WTC11 (cell line): ENCODE data around the gene CLEC3B. TPM values are rescaled to one million over a fixed set of nuclear protein-coding genes. Genes with fewer than 3 reads are reported as not detected.

Experiments used
- ATAC-seq: fragments of 200-7000 bp; cut with Tn5 transposase; 2 replicates; pipeline ENCODE4 v1.10.0; 2021; ENCODE audit warnings: mild to moderate bottlenecking, moderate library complexity
- CTCF ChIA-PET: fragments of 300-600 bp; sonication (Branson Sonifier 250); formaldehyde crosslinking; loops from one replicate; lab custom pipeline; 2021; ENCODE audit warnings: antibody characterized with exemption; lab: Charles Lee
- POLR2A ChIA-PET: fragments of 350-600 bp; sonication (Branson Sonifier 250); formaldehyde crosslinking; loops from one replicate; lab custom pipeline; 2021; ENCODE audit warnings: antibody characterized with exemption; lab: Charles Lee
- DNase-seq: peaks from one replicate; pipeline ENCODE4 v3.0.0; 2021; ENCODE audit warnings: low spot score
- H3K27ac Mint-ChIP-seq: 2 replicates; pipeline ENCODE4 v1.8.0; 2021; ENCODE audit warnings: mixed read lengths
- H3K27me3 Mint-ChIP-seq: 2 replicates; pipeline ENCODE4 v1.8.0; 2021; ENCODE audit warnings: low read depth, mild to moderate bottlenecking, moderate library complexity, mixed read lengths
- H3K36me3 Mint-ChIP-seq: 2 replicates; pipeline ENCODE4 v1.8.0; 2021; ENCODE audit warnings: mixed read lengths
- H3K4me1 Mint-ChIP-seq: 2 replicates; pipeline ENCODE4 v1.8.0; 2022; ENCODE audit warnings: mixed read lengths
- H3K4me3 Mint-ChIP-seq: 2 replicates; pipeline ENCODE4 v1.8.0; 2021; ENCODE audit warnings: mild to moderate bottlenecking, moderate library complexity, mixed read lengths
- H3K9me3 Mint-ChIP-seq: 2 replicates; pipeline ENCODE4 v1.8.0; 2021; ENCODE audit warnings: mixed read lengths
- CBFB ChIP-seq: sonication (generic); formaldehyde crosslinking; IDR thresholded peaks from 2 replicates; pipeline ENCODE4 v1.8.1; 2022; ENCODE audit warnings: mild to moderate bottlenecking, low read depth, missing genetic modification reagents
- CREM ChIP-seq: sonication (generic); formaldehyde crosslinking; IDR thresholded peaks from 2 replicates; pipeline ENCODE4 v1.8.1; 2022; ENCODE audit warnings: mild to moderate bottlenecking, missing genetic modification reagents, moderate library complexity
- ESRRA ChIP-seq: sonication (generic); formaldehyde crosslinking; IDR thresholded peaks from 2 replicates; pipeline ENCODE4 v1.8.1; 2022; ENCODE audit warnings: mild to moderate bottlenecking, missing genetic modification reagents, borderline replicate concordance
- FOXJ3 ChIP-seq: sonication (generic); formaldehyde crosslinking; IDR thresholded peaks from 2 replicates; pipeline ENCODE4 v1.9.0; 2021; ENCODE audit warnings: missing genetic modification reagents, mild to moderate bottlenecking, borderline replicate concordance
- JUN ChIP-seq: sonication (generic); formaldehyde crosslinking; IDR thresholded peaks from 2 replicates; pipeline ENCODE4 v1.8.0; 2023; ENCODE audit warnings: mild to moderate bottlenecking, missing genetic modification reagents
- NFATC4 ChIP-seq: fragments of 250-450 bp; sonication (Bioruptor Pico); IDR thresholded peaks from 2 replicates; pipeline ENCODE4 v1.9.0; 2021; ENCODE audit warnings: mild to moderate bottlenecking
- NFYB ChIP-seq: sonication (generic); formaldehyde crosslinking; conservative IDR thresholded peaks from 2 replicates; pipeline ENCODE4 v1.8.0; 2022; ENCODE audit warnings: low read depth, missing genetic modification reagents
- OVOL2 ChIP-seq: fragments of 250-450 bp; sonication (Bioruptor Pico); IDR thresholded peaks from 2 replicates; pipeline ENCODE4 v1.9.0; 2021; ENCODE audit warnings: mild to moderate bottlenecking, borderline replicate concordance
- TEAD1 ChIP-seq: sonication (generic); formaldehyde crosslinking; IDR thresholded peaks from 2 replicates; pipeline ENCODE4 v1.8.0; 2022; ENCODE audit warnings: mild to moderate bottlenecking, missing genetic modification reagents
- total RNA-seq: library from RNA; stranded (reverse); gene quantifications from 3 replicates; pipeline ENCODE4 v1.2.3, GENCODE V29; 2021
- TF ChIP-seq, protein P1 (sequence below): fragments of 250-450 bp; sonication (Bioruptor Pico); IDR thresholded peaks from 2 replicates; pipeline ENCODE4 v1.9.0; 2021; ENCODE audit warnings: moderate library complexity, mild to moderate bottlenecking, inconsistent platforms, borderline replicate concordance
- TF ChIP-seq, protein P2 (sequence below): sonication (generic); formaldehyde crosslinking; IDR thresholded peaks from 2 replicates; pipeline ENCODE4 v1.8.0; 2023; ENCODE audit warnings: mild to moderate bottlenecking, missing genetic modification reagents
- TF ChIP-seq, protein P3 (sequence below): sonication (generic); formaldehyde crosslinking; IDR thresholded peaks from 2 replicates; pipeline ENCODE4 v1.8.0; 2023; ENCODE audit warnings: missing genetic modification reagents, mild to moderate bottlenecking, borderline replicate concordance
- TF ChIP-seq, protein P4 (sequence below): fragments of 250-450 bp; sonication (Bioruptor Pico); IDR thresholded peaks from 2 replicates; pipeline ENCODE4 v1.8.0; 2021; ENCODE audit warnings: mild to moderate bottlenecking
- TF ChIP-seq, protein P5 (sequence below): sonication (generic); formaldehyde crosslinking; IDR thresholded peaks from 2 replicates; pipeline ENCODE4 v1.8.1; 2023; ENCODE audit warnings: mild to moderate bottlenecking, missing genetic modification reagents, borderline replicate concordance
- TF ChIP-seq, protein P6 (sequence below): sonication (generic); formaldehyde crosslinking; IDR thresholded peaks from 2 replicates; pipeline ENCODE4 v1.8.0; 2022; ENCODE audit warnings: mild to moderate bottlenecking, missing genetic modification reagents

CLEC3B gene
- total RNA-seq, 1 experiment from 2014 or later, result 0.81 TPM

DNA sequence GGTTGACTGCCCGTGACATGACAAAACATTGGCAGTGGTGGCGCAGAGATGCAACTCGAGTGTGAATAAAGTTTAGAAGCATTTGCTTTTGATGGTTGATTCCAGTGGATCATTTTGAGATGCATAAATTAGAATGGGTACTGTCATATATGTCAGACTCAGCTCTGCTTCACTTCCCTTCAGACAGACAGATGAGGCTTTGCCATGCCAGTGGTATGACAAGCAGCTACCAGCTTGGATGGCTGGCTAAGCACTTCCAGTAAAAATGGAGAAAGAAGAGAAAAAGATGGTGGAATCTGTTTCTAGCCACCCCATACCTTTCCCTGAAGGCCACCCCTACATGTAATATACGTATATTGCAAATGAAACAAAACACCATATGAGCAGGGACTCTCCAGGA lies 13.5 kb upstream of the CLEC3B start (continued):
- TF ChIP-seq, protein P1, sequence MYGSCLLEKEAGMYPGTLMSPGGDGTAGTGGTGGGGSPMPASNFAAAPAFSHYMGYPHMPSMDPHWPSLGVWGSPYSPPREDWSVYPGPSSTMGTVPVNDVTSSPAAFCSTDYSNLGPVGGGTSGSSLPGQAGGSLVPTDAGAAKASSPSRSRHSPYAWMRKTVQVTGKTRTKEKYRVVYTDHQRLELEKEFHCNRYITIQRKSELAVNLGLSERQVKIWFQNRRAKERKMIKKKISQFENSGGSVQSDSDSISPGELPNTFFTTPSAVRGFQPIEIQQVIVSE (CRISPR knock-in tag), result no peak
- no peak for TF ChIP-seq CBFB (CRISPR knock-in tag)

DNA sequence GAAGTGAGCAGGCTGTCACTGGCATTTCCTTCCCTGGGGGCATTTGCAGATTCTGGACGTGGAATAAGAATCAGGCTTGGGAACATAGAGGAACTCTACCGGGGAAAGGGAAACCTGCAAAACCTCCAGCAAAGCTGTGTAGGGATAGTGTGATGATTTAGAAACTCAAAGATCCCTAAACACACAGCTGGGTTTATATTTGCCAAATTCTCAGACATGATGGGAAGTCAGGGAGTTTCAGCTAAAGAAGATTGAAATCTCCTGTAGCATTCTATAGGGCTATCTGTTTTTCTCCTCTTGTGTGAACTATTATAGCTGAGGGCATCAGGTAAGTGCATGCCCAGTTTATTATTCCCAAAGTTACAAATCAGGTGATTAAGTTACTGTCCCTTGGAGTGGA lies 9.2 kb upstream of the CLEC3B start:
- peaks cover 6% of the 10 kb centered on the region for H3K4me1 Mint-ChIP-seq
- H3K36me3 Mint-ChIP-seq, result peaks cover 21% of the 10 kb centered on the region
- no peak for DNase-seq
- H3K27ac Mint-ChIP-seq, result no peak overlapping the region; the same call in 1 of the 2 replicates
- ChIA-PET POLR2A (no interaction called here), CTCF (interaction anchor here (1.1 to 2.1 kb wide), 2 partner anchors 23 to 24 kb away, joined by 3 to 9 read pairs; no protein-coding TSS in a partner anchor)
- H3K27me3 Mint-ChIP-seq, result no peaks in the 10 kb centered on the region
- TF ChIP-seq, protein P2, sequence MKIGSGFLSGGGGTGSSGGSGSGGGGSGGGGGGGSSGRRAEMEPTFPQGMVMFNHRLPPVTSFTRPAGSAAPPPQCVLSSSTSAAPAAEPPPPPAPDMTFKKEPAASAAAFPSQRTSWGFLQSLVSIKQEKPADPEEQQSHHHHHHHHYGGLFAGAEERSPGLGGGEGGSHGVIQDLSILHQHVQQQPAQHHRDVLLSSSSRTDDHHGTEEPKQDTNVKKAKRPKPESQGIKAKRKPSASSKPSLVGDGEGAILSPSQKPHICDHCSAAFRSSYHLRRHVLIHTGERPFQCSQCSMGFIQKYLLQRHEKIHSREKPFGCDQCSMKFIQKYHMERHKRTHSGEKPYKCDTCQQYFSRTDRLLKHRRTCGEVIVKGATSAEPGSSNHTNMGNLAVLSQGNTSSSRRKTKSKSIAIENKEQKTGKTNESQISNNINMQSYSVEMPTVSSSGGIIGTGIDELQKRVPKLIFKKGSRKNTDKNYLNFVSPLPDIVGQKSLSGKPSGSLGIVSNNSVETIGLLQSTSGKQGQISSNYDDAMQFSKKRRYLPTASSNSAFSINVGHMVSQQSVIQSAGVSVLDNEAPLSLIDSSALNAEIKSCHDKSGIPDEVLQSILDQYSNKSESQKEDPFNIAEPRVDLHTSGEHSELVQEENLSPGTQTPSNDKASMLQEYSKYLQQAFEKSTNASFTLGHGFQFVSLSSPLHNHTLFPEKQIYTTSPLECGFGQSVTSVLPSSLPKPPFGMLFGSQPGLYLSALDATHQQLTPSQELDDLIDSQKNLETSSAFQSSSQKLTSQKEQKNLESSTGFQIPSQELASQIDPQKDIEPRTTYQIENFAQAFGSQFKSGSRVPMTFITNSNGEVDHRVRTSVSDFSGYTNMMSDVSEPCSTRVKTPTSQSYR (CRISPR knock-in tag), result no peak
- TF ChIP-seq NFYB (CRISPR knock-in tag), result no peak
- TF ChIP-seq FOXJ3 (CRISPR knock-in tag), result no peak
- no peak for TF ChIP-seq TEAD1
- TF ChIP-seq, protein P3, sequence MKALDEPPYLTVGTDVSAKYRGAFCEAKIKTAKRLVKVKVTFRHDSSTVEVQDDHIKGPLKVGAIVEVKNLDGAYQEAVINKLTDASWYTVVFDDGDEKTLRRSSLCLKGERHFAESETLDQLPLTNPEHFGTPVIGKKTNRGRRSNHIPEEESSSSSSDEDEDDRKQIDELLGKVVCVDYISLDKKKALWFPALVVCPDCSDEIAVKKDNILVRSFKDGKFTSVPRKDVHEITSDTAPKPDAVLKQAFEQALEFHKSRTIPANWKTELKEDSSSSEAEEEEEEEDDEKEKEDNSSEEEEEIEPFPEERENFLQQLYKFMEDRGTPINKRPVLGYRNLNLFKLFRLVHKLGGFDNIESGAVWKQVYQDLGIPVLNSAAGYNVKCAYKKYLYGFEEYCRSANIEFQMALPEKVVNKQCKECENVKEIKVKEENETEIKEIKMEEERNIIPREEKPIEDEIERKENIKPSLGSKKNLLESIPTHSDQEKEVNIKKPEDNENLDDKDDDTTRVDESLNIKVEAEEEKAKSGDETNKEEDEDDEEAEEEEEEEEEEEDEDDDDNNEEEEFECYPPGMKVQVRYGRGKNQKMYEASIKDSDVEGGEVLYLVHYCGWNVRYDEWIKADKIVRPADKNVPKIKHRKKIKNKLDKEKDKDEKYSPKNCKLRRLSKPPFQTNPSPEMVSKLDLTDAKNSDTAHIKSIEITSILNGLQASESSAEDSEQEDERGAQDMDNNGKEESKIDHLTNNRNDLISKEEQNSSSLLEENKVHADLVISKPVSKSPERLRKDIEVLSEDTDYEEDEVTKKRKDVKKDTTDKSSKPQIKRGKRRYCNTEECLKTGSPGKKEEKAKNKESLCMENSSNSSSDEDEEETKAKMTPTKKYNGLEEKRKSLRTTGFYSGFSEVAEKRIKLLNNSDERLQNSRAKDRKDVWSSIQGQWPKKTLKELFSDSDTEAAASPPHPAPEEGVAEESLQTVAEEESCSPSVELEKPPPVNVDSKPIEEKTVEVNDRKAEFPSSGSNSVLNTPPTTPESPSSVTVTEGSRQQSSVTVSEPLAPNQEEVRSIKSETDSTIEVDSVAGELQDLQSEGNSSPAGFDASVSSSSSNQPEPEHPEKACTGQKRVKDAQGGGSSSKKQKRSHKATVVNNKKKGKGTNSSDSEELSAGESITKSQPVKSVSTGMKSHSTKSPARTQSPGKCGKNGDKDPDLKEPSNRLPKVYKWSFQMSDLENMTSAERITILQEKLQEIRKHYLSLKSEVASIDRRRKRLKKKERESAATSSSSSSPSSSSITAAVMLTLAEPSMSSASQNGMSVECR (CRISPR knock-in tag), result no peak
- TF ChIP-seq, protein P1 (CRISPR knock-in tag), result no peak
- TF ChIP-seq CREM (CRISPR knock-in tag), result no peak
- no peak for TF ChIP-seq NFATC4 (CRISPR knock-in tag)
- TF ChIP-seq JUN (CRISPR knock-in tag), result no peak
- TF ChIP-seq, protein P4, sequence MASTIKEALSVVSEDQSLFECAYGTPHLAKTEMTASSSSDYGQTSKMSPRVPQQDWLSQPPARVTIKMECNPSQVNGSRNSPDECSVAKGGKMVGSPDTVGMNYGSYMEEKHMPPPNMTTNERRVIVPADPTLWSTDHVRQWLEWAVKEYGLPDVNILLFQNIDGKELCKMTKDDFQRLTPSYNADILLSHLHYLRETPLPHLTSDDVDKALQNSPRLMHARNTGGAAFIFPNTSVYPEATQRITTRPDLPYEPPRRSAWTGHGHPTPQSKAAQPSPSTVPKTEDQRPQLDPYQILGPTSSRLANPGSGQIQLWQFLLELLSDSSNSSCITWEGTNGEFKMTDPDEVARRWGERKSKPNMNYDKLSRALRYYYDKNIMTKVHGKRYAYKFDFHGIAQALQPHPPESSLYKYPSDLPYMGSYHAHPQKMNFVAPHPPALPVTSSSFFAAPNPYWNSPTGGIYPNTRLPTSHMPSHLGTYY, result no peak
- no peak for TF ChIP-seq OVOL2 (CRISPR knock-in tag)
- TF ChIP-seq ESRRA, result no peak
- TF ChIP-seq, protein P5, sequence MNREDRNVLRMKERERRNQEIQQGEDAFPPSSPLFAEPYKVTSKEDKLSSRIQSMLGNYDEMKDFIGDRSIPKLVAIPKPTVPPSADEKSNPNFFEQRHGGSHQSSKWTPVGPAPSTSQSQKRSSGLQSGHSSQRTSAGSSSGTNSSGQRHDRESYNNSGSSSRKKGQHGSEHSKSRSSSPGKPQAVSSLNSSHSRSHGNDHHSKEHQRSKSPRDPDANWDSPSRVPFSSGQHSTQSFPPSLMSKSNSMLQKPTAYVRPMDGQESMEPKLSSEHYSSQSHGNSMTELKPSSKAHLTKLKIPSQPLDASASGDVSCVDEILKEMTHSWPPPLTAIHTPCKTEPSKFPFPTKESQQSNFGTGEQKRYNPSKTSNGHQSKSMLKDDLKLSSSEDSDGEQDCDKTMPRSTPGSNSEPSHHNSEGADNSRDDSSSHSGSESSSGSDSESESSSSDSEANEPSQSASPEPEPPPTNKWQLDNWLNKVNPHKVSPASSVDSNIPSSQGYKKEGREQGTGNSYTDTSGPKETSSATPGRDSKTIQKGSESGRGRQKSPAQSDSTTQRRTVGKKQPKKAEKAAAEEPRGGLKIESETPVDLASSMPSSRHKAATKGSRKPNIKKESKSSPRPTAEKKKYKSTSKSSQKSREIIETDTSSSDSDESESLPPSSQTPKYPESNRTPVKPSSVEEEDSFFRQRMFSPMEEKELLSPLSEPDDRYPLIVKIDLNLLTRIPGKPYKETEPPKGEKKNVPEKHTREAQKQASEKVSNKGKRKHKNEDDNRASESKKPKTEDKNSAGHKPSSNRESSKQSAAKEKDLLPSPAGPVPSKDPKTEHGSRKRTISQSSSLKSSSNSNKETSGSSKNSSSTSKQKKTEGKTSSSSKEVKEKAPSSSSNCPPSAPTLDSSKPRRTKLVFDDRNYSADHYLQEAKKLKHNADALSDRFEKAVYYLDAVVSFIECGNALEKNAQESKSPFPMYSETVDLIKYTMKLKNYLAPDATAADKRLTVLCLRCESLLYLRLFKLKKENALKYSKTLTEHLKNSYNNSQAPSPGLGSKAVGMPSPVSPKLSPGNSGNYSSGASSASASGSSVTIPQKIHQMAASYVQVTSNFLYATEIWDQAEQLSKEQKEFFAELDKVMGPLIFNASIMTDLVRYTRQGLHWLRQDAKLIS (CRISPR knock-in tag), result no peak
- TF ChIP-seq, protein P6, sequence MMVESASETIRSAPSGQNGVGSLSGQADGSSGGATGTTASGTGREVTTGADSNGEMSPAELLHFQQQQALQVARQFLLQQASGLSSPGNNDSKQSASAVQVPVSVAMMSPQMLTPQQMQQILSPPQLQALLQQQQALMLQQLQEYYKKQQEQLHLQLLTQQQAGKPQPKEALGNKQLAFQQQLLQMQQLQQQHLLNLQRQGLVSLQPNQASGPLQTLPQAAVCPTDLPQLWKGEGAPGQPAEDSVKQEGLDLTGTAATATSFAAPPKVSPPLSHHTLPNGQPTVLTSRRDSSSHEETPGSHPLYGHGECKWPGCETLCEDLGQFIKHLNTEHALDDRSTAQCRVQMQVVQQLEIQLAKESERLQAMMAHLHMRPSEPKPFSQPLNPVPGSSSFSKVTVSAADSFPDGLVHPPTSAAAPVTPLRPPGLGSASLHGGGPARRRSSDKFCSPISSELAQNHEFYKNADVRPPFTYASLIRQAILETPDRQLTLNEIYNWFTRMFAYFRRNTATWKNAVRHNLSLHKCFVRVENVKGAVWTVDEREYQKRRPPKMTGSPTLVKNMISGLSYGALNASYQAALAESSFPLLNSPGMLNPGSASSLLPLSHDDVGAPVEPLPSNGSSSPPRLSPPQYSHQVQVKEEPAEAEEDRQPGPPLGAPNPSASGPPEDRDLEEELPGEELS (CRISPR knock-in tag), result no peak
- TF ChIP-seq, all 79 proteins: peak for 0
- H3K4me3 Mint-ChIP-seq, result no peak overlapping the region
- H3K9me3 Mint-ChIP-seq, result no peaks in the 10 kb centered on the region
- ATAC-seq, result no peak
